Panc1 (cell line): ENCODE data around the gene DHRSX. TPM values are rescaled to one million over a fixed set of nuclear protein-coding genes. Genes with fewer than 3 reads are reported as not detected.

Experiments
- ATAC-seq: fragments of 200-7000 bp; cut with Tn5 transposase; 2 replicates; pipeline ENCODE4 v1.9.1; 2020; ENCODE audit warnings: mild to moderate bottlenecking, moderate library complexity
- BruUV-seq: library from RNA; stranded (reverse); fragments of 400-500 nt; replicated peaks from 2 replicates; lab custom pipeline; 2021; lab: Mats Ljungman, UMichigan
- CTCF ChIA-PET: fragments of 300-600 bp; sonication (Branson Sonifier 250); formaldehyde crosslinking; loops from one replicate; lab custom pipeline; 2022; ENCODE audit warnings: antibody characterized with exemption; lab: Charles Lee
- POLR2A ChIA-PET: fragments of 300-600 bp; sonication (Branson Sonifier 250); formaldehyde crosslinking; loops from one replicate; lab custom pipeline; 2022; ENCODE audit warnings: antibody characterized with exemption; lab: Charles Lee
- DNase-seq: peaks from one replicate; pipeline ENCODE4 v3.0.0-alpha.2; 2010; ENCODE audit warnings: low read depth, low spot score
- H3K27ac ChIP-seq: 2 replicates; pipeline ENCODE4 v1.5.1; 2011; ENCODE audit warnings: mild to moderate bottlenecking, low read length, inconsistent platforms
- H3K27me3 ChIP-seq: fragments of 200-500 bp; sonication (Bioruptor generic); 2 replicates; pipeline ENCODE4 v1.6.0; 2014; ENCODE audit warnings: low read length, inconsistent platforms; ENCODE audit not compliant: control insufficient read depth, insufficient read depth
- H3K36me3 ChIP-seq: fragments of 200-500 bp; sonication (Bioruptor generic); 2 replicates; pipeline ENCODE4 v1.5.1; 2014; ENCODE audit warnings: inconsistent platforms, mild to moderate bottlenecking, low read length, moderate library complexity; ENCODE audit not compliant: control insufficient read depth, insufficient read depth
- H3K4me1 ChIP-seq: 2 replicates; pipeline ENCODE4 v1.5.1; 2011; ENCODE audit warnings: inconsistent platforms, mild to moderate bottlenecking, low read length, moderate library complexity; ENCODE audit not compliant: control insufficient read depth, insufficient read depth
- H3K4me3 ChIP-seq, 2 experiments: 2 replicates each; pipeline ENCODE4 v1.5.1; 2011 to 2012; ENCODE audit warnings: low read depth in 2 of 2, low read length in 2 of 2, mild to moderate bottlenecking in 2 of 2, inconsistent platforms in 1 of 2, moderate library complexity in 1 of 2
- H3K9me3 ChIP-seq: fragments of 200-500 bp; sonication (Bioruptor generic); 2 replicates; pipeline ENCODE4 v1.5.1; 2014; ENCODE audit warnings: low read depth, mild to moderate bottlenecking, inconsistent platforms, low read length, moderate library complexity; ENCODE audit not compliant: control insufficient read depth, insufficient read depth
- POLR2AphosphoS5 ChIP-seq: IDR thresholded peaks from 2 replicates; pipeline ENCODE4 v1.6.1; 2012; ENCODE audit warnings: mild to moderate bottlenecking, low read depth, low read length, moderate library complexity
- SIN3A ChIP-seq: IDR thresholded peaks from 2 replicates; pipeline ENCODE4 v1.6.1; 2012; ENCODE audit warnings: low read depth, mild to moderate bottlenecking, low read length, moderate library complexity, borderline replicate concordance; ENCODE audit not compliant: insufficient read depth
- TCF7L2 ChIP-seq: IDR thresholded peaks from 2 replicates; pipeline ENCODE4 v1.6.1; 2011; ENCODE audit warnings: mild to moderate bottlenecking, low read depth, low read length, inconsistent platforms
- in situ Hi-C: cut with HindIII; loops from 2 replicates; pipeline ENCODE4 v1.10.0; 2016; ENCODE audit warnings: low sequenced_read_pairs, low pct_unique_long_range_greater_than_20kb
- intact Hi-C: fragments of 100-400 bp; cut with micrococcal nuclease; formaldehyde crosslinking; loops from one replicate; pipeline ENCODE4 v1.10.0; 2022; ENCODE audit not compliant: unreplicated experiment
- total RNA-seq: library from RNA; stranded (reverse); gene quantifications from one replicate; pipeline ENCODE4 v1.2.1, GENCODE V29; 2021; ENCODE audit not compliant: unreplicated experiment
- TF ChIP-seq, protein P1 (sequence below): fragments of 450-650 bp; IDR thresholded peaks from 2 replicates; pipeline ENCODE4 v1.5.1; 2017; ENCODE audit warnings: mild to moderate bottlenecking
- TF ChIP-seq, protein P2 (sequence below), 2 experiments: IDR thresholded peaks; 2 replicates each; pipeline ENCODE4 v1.6.1; 2011 to 2012; ENCODE audit warnings: low read depth in 2 of 2, control low read depth in 1 of 2, low read length in 1 of 2, mild to moderate bottlenecking in 1 of 2, moderate library complexity in 1 of 2; ENCODE audit not compliant: insufficient read depth in 1 of 2

Gene DHRSX
- total RNA-seq, 1 experiment from 2014 or later: 20.1 TPM

DNA sequence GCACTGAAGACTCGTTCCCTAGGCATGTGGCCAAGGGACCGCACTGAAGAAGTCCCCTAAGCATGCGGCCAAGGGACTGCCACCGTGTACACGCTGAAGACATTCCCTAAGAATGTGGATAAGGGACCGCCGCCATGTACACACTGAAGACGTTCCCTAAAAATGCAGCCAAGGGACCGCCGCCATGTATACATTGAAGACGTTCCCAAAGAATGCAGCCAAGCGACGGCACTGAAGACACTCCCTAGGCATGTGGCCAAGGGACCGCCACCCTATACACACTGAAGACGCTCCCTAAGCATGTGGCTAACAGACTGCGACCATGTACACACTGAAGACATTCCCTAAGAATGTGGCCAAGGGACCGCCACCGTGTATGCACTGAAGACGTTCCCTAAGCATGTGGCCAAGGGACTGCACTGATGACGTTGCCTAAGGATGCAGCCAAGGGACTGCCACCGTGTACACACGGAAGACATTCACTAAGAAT lies 31.5 kb downstream of the DHRSX start:
- no peak for TF ChIP-seq TCF7L2
- TF ChIP-seq, protein P1, sequence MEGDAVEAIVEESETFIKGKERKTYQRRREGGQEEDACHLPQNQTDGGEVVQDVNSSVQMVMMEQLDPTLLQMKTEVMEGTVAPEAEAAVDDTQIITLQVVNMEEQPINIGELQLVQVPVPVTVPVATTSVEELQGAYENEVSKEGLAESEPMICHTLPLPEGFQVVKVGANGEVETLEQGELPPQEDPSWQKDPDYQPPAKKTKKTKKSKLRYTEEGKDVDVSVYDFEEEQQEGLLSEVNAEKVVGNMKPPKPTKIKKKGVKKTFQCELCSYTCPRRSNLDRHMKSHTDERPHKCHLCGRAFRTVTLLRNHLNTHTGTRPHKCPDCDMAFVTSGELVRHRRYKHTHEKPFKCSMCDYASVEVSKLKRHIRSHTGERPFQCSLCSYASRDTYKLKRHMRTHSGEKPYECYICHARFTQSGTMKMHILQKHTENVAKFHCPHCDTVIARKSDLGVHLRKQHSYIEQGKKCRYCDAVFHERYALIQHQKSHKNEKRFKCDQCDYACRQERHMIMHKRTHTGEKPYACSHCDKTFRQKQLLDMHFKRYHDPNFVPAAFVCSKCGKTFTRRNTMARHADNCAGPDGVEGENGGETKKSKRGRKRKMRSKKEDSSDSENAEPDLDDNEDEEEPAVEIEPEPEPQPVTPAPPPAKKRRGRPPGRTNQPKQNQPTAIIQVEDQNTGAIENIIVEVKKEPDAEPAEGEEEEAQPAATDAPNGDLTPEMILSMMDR: no peak
- TF ChIP-seq, protein P2, sequence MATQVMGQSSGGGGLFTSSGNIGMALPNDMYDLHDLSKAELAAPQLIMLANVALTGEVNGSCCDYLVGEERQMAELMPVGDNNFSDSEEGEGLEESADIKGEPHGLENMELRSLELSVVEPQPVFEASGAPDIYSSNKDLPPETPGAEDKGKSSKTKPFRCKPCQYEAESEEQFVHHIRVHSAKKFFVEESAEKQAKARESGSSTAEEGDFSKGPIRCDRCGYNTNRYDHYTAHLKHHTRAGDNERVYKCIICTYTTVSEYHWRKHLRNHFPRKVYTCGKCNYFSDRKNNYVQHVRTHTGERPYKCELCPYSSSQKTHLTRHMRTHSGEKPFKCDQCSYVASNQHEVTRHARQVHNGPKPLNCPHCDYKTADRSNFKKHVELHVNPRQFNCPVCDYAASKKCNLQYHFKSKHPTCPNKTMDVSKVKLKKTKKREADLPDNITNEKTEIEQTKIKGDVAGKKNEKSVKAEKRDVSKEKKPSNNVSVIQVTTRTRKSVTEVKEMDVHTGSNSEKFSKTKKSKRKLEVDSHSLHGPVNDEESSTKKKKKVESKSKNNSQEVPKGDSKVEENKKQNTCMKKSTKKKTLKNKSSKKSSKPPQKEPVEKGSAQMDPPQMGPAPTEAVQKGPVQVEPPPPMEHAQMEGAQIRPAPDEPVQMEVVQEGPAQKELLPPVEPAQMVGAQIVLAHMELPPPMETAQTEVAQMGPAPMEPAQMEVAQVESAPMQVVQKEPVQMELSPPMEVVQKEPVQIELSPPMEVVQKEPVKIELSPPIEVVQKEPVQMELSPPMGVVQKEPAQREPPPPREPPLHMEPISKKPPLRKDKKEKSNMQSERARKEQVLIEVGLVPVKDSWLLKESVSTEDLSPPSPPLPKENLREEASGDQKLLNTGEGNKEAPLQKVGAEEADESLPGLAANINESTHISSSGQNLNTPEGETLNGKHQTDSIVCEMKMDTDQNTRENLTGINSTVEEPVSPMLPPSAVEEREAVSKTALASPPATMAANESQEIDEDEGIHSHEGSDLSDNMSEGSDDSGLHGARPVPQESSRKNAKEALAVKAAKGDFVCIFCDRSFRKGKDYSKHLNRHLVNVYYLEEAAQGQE (IDR thresholded peaks at IDR 0.05; ENCODE audit: insufficient read depth in 1 of 2, low read depth in 2 of 2, low read length in 1 of 2): no peak
- no peak for TF ChIP-seq POLR2AphosphoS5
- no peak for TF ChIP-seq SIN3A
- DNase-seq (no peak), ATAC-seq (no peak)
- Histone ChIP-seq H3K27me3 (no peaks in the 10 kb centered on the region), H3K27ac (no peak overlapping the region), H3K36me3 (no peaks in the 10 kb centered on the region), H3K4me1 (no peaks in the 10 kb centered on the region), H3K9me3 (no peaks in the 10 kb centered on the region), H3K4me3 (no peak overlapping the region)
- in situ Hi-C loops (no loop called here), intact Hi-C loops (no loop called here)
- BruUV-seq: no TSS peak
- ChIA-PET CTCF (no interaction called here), POLR2A (no interaction called here)

DNA sequence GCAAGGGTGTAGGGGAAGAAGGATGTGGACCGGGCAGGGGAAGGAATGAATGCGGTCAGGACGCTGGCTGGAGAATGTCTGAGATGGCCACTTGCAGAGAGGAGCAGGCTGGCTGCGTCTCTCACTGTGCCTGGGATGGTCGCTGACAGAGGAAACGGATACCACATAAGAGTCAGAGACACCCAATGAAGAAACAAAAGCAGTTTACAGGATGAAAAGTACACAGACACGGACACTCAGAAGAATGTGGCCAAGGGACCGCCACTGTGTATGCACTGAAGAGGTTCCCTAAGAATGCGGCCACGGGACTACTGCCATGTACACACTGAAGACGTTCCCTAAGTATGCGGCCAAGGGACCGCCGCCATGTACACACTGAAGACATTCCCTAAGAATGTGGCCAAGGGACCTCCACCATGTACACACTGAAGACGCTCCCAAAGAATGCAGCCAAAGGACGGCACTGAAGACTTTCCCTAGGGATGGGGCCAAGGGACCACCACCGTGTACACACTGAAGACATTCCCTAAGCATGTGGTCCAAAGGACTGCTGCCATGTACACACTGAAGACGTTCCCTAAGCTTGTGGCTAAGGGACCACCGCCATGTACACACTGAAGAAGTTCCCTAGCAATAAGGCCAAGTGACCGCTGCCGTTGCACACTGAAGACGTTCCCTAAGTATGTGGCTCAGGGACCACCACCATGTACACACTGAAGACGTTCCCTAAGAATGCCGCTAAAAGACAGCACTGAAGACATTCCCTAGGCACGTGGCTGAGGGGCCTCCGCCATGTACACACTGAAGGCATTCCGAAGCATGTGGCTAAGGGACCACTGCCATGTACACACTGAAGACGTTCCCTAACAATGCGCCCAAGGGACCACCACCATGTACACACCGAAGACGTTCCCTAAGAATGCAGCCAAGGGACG lies 32.2 kb downstream of the DHRSX start:
- ChIA-PET CTCF (no interaction called here), POLR2A (no interaction called here)
- H3K27ac ChIP-seq: no peak overlapping the region
- DNase-seq (no peak), ATAC-seq (no peak)
- H3K4me3 ChIP-seq: no peak overlapping the region
- intact Hi-C loops: no loop called here
- in situ Hi-C loops: no loop called here
- TF ChIP-seq POLR2AphosphoS5: no peak
- no peak for TF ChIP-seq TCF7L2
- no peak for TF ChIP-seq SIN3A
- TF ChIP-seq, protein P2 (IDR thresholded peaks at IDR 0.05; ENCODE audit: insufficient read depth in 1 of 2, low read depth in 2 of 2, low read length in 1 of 2): no peak
- TF ChIP-seq, protein P1: no peak
- no peaks in the 10 kb centered on the region for H3K36me3 ChIP-seq
- H3K9me3 ChIP-seq: no peaks in the 10 kb centered on the region
- no peaks in the 10 kb centered on the region for H3K4me1 ChIP-seq
- BruUV-seq: no TSS peak
- no peaks in the 10 kb centered on the region for H3K27me3 ChIP-seq
